OCI-LY7 (cell line): Measurements from ENCODE around the gene PPY. TPM values are rescaled to one million over a fixed set of nuclear protein-coding genes. Genes with fewer than 3 reads are reported as not detected.

Source experiments
- BruUV-seq: library from RNA; stranded (reverse); fragments of 400-500 nt; replicated peaks from 2 replicates; lab custom pipeline; 2021; lab: Mats Ljungman, UMichigan
- CTCF ChIA-PET: fragments of 300-600 bp; sonication (Branson Sonifier 250); formaldehyde crosslinking; loops from one replicate; lab custom pipeline; 2022; ENCODE audit warnings: antibody characterized with exemption; ENCODE audit not compliant: unreplicated experiment; lab: Charles Lee
- POLR2A ChIA-PET: fragments of 300-600 bp; sonication (Branson Sonifier 250); formaldehyde crosslinking; loops from one replicate; lab custom pipeline; 2022; ENCODE audit warnings: antibody characterized with exemption; lab: Charles Lee
- DNase-seq: peaks from one replicate; pipeline ENCODE4 v3.0.0-alpha.2; 2015; ENCODE audit warnings: low spot score
- H2AFZ ChIP-seq: fragments of 200-600 bp; sonication (generic), shearing (Covaris generic); 2 replicates; pipeline ENCODE4 v1.6.1; 2014; ENCODE audit warnings: mild to moderate bottlenecking, antibody characterized with exemption, low read length, moderate library complexity
- H3K27ac ChIP-seq: fragments of 200-600 bp; sonication (generic); 2 replicates; pipeline ENCODE4 v1.5.1; 2014; ENCODE audit warnings: mixed run types, low read depth, mild to moderate bottlenecking, moderate library complexity, low read length, inconsistent platforms; ENCODE audit not compliant: poor library complexity, severe bottlenecking
- H3K36me3 ChIP-seq: fragments of 200-600 bp; sonication (generic); 2 replicates; pipeline ENCODE4 v1.6.1; 2014; ENCODE audit warnings: mild to moderate bottlenecking, antibody characterized with exemption, low read length, moderate library complexity, mixed read lengths; ENCODE audit not compliant: insufficient read depth
- H3K4me1 ChIP-seq: fragments of 200-600 bp; sonication (generic); 2 replicates; pipeline ENCODE4 v1.5.1; 2014; ENCODE audit warnings: mild to moderate bottlenecking, low read length; ENCODE audit not compliant: insufficient read depth, poor library complexity, severe bottlenecking
- H3K4me2 ChIP-seq: fragments of 200-600 bp; sonication (generic); 2 replicates; pipeline ENCODE4 v1.6.1; 2014; ENCODE audit warnings: mild to moderate bottlenecking, low read length
- H3K4me3 ChIP-seq: fragments of 200-600 bp; sonication (generic); 2 replicates; pipeline ENCODE4 v1.5.1; 2014; ENCODE audit warnings: mild to moderate bottlenecking, low read depth, low read length; ENCODE audit not compliant: poor library complexity, severe bottlenecking
- H3K79me2 ChIP-seq: fragments of 200-600 bp; sonication (generic); 2 replicates; pipeline ENCODE4 v1.6.1; 2016; ENCODE audit warnings: low read depth, mild to moderate bottlenecking, low read length, moderate library complexity, mixed read lengths; ENCODE audit not compliant: insufficient read depth
- H3K9me2 ChIP-seq: fragments of 200-600 bp; sonication (generic); 2 replicates; pipeline ENCODE4 v1.6.1; 2016; ENCODE audit warnings: mild to moderate bottlenecking, low read length, mixed read lengths; ENCODE audit not compliant: insufficient read depth
- H3K9me3 ChIP-seq: fragments of 200-600 bp; sonication (generic); 2 replicates; pipeline ENCODE4 v1.6.1; 2014; ENCODE audit warnings: mild to moderate bottlenecking, mixed run types, low read length, mixed read lengths
- H4K20me1 ChIP-seq: fragments of 200-600 bp; sonication (generic); 2 replicates; pipeline ENCODE4 v1.6.1; 2014; ENCODE audit warnings: mild to moderate bottlenecking, antibody characterized with exemption, low read length, moderate library complexity, mixed read lengths; ENCODE audit not compliant: insufficient read depth
- CTCF ChIP-seq: fragments of 200-600 bp; sonication (generic); conservative IDR thresholded peaks from 2 replicates; pipeline ENCODE4 v1.5.1; 2014; ENCODE audit warnings: mild to moderate bottlenecking, antibody characterized with exemption, low read length, moderate library complexity, mixed read lengths
- EZH2phosphoT487 ChIP-seq: fragments of 200-600 bp; sonication (generic); IDR thresholded peaks from 2 replicates; pipeline ENCODE4 v1.6.1; 2018; ENCODE audit warnings: low read depth, borderline replicate concordance, mild to moderate bottlenecking, mixed run types, antibody characterized with exemption, low read length, moderate library complexity, mixed read lengths
- intact Hi-C: fragments of 100-400 bp; cut with micrococcal nuclease; formaldehyde crosslinking; loops from one replicate; pipeline ENCODE4 v1.10.0; 2022; ENCODE audit not compliant: unreplicated experiment
- total RNA-seq, 2 experiments: library from RNA; depleted of rRNA in 1 of 2; stranded (reverse); fragments of >200 nt in 1 of 2; shearing (Covaris generic) in 1 of 2; gene quantifications; 2 replicates each; pipeline ENCODE4 v1.2.3, GENCODE V29; 2014 to 2022

Gene PPY
- total RNA-seq, 2 experiments from 2014 or later = not detected

- H3K4me1 ChIP-seq = peaks cover 9% of the 10 kb centered on the region
- POLR2A ChIA-PET = no interaction called here
- H3K79me2 ChIP-seq = no peaks in the 10 kb centered on the region
- H3K36me3 ChIP-seq = no peaks in the 10 kb centered on the region
- CTCF ChIA-PET = no interaction called here
- no peak for TF ChIP-seq EZH2phosphoT487
- no peak for TF ChIP-seq CTCF
- no peak overlapping the region for H3K27ac ChIP-seq
- H2AFZ ChIP-seq = no peak overlapping the region
- H4K20me1 ChIP-seq = no peaks in the 10 kb centered on the region
- DNase-seq = no peak
- no peaks in the 10 kb centered on the region for H3K9me3 ChIP-seq
- no TSS peak for BruUV-seq
- H3K4me2 ChIP-seq = no peak overlapping the region
- no peaks in the 10 kb centered on the region for H3K9me2 ChIP-seq
- no peak overlapping the region for H3K4me3 ChIP-seq
- intact Hi-C loops = no loop called here
Measured at GRCh38 chr17:43912635-43913304, 29.5 kb downstream of the PPY start.

GRCh38 chr17:43911904-43912303 is 30.4 kb downstream of the PPY start:
- Histone ChIP-seq H4K20me1 (no peaks in the 10 kb centered on the region), H3K9me3 (no peaks in the 10 kb centered on the region), H3K4me2 (no peak overlapping the region), H3K27ac (no peak overlapping the region), H3K4me3 (no peak overlapping the region), H2AFZ (no peak overlapping the region), H3K4me1 (peaks cover 14% of the 10 kb centered on the region), H3K36me3 (no peaks in the 10 kb centered on the region), H3K79me2 (no peaks in the 10 kb centered on the region), H3K9me2 (no peaks in the 10 kb centered on the region)
- ChIA-PET CTCF (no interaction called here), POLR2A (no interaction called here)
- intact Hi-C loops = no loop called here
- no peak for TF ChIP-seq EZH2phosphoT487
- TF ChIP-seq CTCF = no peak
- no peak for DNase-seq
- BruUV-seq = no TSS peak

GRCh38 chr17:43909537-43910231 is 32.6 kb downstream of the PPY start:
- Histone ChIP-seq H2AFZ (no peak overlapping the region), H3K9me3 (no peaks in the 10 kb centered on the region), H3K4me3 (no peak overlapping the region), H3K4me1 (peaks cover 12% of the 10 kb centered on the region), H3K9me2 (no peaks in the 10 kb centered on the region), H3K4me2 (no peak overlapping the region), H3K27ac (no peak overlapping the region), H3K36me3 (no peaks in the 10 kb centered on the region), H4K20me1 (no peaks in the 10 kb centered on the region), H3K79me2 (no peaks in the 10 kb centered on the region)
- POLR2A ChIA-PET = interaction anchor here (0.9 kb wide), 1 partner anchor 9 kb away, joined by 9 read pairs; no protein-coding TSS in a partner anchor
- CTCF ChIA-PET = no interaction called here
- intact Hi-C loops = no loop called here
- DNase-seq = no peak
- TF ChIP-seq EZH2phosphoT487 (no peak), CTCF (no peak)
- BruUV-seq = no TSS peak
